MM.1S (cell line): ENCODE results near the gene BMP7.

Experiments used
- EZH2phosphoT487 ChIP-seq: fragments of 300-600 bp; sonication (generic); IDR thresholded peaks from 2 replicates; pipeline ENCODE4 v1.6.1; 2018; ENCODE audit warnings: antibody characterized with exemption, low read length
- TF ChIP-seq, protein P1 (sequence below): fragments of 300-600 bp; sonication (generic); IDR thresholded peaks from 2 replicates; pipeline ENCODE4 v1.5.1; 2016; ENCODE audit warnings: antibody characterized with exemption, low read length, mixed read lengths

DNA sequence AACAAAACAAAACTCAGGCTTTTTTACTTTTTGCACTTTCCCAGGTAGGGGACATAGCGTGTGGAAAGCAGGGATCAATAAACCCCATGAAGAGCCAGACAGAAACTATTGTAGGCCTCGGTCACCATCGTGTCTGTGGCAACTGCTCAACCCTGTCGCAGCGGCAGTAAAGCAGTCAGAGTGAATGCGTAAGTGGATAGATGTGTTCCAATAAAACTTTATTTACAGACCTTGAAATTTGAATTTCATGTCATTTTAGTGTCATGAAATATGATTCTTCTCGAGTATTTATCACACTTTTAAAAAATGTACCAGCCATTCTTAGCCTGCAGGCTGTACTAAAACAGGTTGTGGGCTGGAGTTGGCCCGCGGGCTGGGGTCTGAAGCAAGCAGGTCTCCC lies 14.5 kb downstream of the BMP7 start:
- TF ChIP-seq, protein P1, sequence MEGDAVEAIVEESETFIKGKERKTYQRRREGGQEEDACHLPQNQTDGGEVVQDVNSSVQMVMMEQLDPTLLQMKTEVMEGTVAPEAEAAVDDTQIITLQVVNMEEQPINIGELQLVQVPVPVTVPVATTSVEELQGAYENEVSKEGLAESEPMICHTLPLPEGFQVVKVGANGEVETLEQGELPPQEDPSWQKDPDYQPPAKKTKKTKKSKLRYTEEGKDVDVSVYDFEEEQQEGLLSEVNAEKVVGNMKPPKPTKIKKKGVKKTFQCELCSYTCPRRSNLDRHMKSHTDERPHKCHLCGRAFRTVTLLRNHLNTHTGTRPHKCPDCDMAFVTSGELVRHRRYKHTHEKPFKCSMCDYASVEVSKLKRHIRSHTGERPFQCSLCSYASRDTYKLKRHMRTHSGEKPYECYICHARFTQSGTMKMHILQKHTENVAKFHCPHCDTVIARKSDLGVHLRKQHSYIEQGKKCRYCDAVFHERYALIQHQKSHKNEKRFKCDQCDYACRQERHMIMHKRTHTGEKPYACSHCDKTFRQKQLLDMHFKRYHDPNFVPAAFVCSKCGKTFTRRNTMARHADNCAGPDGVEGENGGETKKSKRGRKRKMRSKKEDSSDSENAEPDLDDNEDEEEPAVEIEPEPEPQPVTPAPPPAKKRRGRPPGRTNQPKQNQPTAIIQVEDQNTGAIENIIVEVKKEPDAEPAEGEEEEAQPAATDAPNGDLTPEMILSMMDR: no peak
- no peak for TF ChIP-seq EZH2phosphoT487
